ENCODE measurements around the gene KRTAP4-6.
"Not testable (repeated sequence)": the region's sequence is repeated elsewhere in the genome, so short reads cannot be mapped to it uniquely, and the experiment has no call there.

KRTAP4-6 gene

GRCh38 chr17:41145261-41145660, 4.9 kb upstream of the KRTAP4-6 start:
- DNase-seq = no peak

DNA sequence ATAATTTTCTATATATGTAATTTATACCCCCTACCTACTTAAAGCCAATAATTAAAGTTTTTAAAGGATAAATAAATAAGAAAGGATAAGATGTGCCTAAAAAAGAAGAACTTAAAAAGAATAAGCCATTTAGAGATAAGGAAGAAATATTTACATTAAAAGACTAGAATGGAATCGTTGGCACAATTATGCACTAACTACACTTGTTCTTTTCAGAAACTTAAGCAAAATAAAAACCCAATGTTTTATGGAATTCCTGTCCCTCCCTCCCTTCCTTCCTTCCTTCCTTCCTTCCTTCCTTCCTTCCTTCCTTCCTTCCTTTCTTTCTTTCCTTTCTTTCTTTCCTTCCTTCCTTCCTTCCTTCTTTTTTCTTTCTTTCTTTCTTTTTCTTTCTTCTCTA, 4.5 kb upstream of the KRTAP4-6 start:
- no peak for DNase-seq

GRCh38 chr17:41141361-41141760, 1.0 kb upstream of the KRTAP4-6 start:
- no peak for DNase-seq

GRCh38 chr17:41139865-41140264, 479 bp downstream of the KRTAP4-6 start:
- DNase-seq = not testable (repeated sequence)

DNA sequence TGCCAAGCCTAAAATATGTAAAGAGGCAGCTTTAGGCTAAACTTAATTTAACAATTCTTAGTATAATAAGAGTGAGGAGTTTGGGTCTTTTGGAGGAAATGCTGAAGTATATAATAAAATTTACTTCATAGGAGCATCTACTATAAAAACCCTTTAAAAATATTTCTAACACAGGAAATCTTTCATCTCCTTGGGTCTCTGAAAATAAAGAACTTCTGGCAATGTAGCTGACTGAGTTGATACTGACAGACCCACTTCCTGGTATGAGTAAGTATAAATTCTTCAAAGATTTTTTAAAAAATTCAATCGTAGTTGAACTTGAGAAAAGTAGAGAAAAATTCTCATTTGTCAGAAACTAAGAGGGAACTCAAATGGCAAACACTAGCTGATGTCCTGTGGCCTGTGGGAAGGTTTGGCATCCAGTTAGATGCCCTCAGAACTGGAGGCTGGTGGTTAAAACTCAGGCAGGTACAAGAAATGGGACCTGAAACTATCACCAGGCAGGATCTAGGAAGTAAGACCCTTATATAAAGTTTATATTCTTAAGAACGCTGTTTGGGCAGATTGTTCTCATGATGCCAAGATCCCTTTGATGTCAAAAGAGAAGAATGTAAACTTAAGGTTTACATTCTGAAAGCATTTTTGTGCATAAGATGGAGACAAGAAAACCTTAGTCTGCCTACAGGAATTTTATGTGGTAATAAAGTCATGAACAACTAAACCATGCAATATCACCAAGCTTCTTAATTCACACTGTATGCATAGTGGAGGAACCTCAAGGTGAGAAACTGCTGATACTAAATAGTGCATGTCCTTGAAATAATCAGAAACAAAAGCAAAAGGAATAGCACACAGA, 6.2 kb downstream of the KRTAP4-6 start:
- DNase-seq = no peak

GRCh38 chr17:41131979-41132378, 8.4 kb downstream of the KRTAP4-6 start:
- DNase-seq = no peak

- no peak for DNase-seq
These were observed 13.0 kb downstream of the KRTAP4-6 start for GRCh38 chr17:41127371-41127770.

DNA sequence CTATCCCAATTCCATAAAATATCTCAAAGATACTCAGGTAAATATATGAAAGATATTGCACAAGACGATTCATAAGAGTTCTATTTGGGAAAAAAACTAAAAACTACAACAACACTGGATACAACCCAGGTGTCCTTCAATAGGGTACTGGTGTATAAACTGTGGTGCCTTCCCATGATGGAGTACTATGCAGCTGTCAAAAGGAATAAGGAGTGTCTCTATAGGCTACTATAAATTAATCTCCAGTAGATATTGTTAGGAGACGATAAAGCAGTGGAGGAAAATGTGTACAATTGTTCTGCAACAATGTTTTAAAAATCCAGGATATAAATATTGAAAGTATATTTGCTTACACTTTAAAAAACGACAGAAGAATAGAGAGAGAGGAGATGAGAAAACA, 13.9 kb downstream of the KRTAP4-6 start:
- DNase-seq = no peak

GRCh38 chr17:41125064-41125463, 15.3 kb downstream of the KRTAP4-6 start:
- no peak for DNase-seq

- DNase-seq = not testable (repeated sequence)
These were observed 16.4 kb downstream of the KRTAP4-6 start, which contains the start of gene KRTAP4-12 for GRCh38 chr17:41123991-41124371. TSS of gene KRTAP4-12 (minus strand) at chr17:41124182. CDS start at chr17:41124122, 60 bp downstream.

DNA sequence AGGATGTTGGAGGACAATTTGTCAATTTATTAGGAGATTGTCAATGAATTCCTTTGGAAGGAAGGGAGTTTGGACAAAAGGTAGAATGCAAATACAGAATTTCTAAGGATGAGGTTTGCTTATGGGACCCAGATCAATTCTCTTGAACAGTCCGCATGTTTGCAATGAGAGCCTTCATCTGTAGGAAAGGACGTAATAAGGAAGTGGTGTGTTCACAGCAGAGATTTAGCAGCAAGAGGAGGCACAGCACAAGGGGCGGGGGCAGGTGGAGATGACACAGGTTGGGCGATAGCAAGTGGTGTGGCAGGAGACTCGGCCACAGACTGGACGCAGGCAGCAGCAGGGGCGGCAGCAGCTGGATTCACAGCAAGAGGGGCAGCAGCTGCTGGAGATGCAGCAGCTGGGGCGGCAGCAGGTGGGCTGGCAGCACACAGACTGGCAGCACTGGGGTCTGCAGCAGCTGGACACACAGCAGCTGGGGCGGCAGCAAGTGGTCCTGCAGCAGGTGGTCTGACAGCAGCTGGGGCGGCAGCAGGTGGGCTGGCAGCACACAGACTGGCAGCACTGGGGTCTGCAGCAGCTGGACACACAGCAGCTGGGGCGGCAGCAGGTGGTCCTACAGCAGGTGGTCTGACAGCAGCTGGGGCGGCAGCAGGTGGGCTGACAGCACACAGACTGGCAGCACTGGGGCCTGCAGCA, 16.9 kb downstream of the KRTAP4-6 start:
- DNase-seq = not testable (repeated sequence)

- DNase-seq = no peak
These were observed 18.6 kb downstream of the KRTAP4-6 start for GRCh38 chr17:41121742-41122141.

DNA sequence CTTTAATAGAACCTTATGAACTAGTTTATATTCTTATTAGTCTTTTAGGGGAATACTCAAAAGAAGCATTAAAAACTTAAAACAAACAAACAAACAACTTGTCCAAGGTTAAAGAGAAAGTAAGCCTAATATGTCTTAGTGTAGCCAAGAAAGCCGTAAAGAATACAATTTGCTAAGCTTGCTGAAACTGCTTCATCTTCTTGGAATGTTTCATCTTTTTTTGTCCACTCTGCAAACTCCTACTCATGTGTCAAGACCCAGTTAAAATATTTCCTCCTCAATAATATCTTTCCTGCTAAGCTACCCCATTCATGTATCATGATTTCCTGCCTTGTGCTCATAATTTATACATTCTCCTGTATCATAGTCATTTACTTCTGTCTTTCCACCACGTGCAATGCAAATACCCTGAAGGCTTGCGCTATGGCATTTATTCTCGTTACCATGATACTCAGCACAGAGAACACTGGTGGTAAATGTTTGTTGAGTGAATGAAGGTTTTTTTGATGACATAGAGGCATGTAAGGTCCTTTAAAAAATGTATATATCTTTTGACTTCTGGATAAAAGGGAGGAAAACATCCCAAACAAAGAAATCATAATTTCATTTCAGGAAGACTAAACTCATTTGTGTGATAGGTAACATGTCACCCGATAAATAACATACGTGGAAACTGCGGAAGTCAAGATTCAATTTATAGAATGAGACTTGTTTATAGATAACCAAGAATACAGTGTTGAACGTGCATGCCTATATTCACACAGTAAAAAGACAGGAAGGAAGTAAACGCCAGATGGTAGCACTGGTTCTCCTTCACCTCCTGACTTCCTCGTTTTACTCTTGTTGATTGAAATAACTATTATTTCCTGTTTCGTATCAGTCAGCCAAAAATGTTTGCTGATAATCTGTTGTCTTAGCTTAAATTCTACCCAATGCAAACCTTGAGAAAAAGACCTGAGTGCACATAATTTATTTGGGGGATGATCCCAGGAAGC, 20.4 kb downstream of the KRTAP4-6 start:
- not testable (repeated sequence) for DNase-seq

DNA sequence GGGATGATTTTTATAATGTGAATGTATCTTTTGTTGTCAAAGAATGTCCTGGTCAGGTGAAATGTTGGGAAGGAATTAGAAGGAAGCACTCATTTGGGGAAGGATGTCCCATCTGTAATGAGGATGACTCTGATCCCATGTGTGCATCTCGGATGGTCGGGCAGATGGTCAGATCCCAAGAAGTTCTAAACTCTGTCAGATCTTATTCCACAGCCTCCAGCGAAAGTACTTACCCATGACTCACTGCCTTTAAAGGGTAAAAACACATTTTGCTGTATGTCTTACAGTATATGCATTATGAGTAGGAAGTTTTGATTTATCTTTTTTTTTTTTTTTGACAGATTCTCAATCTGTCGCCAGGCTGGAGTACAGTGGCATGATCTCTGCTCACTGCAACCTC, 21.6 kb downstream of the KRTAP4-6 start:
- DNase-seq = no peak

GRCh38 chr17:41117846-41118386, 22.4 kb downstream of the KRTAP4-6 start, which contains the start of gene KRTAP4-11:
TSS of gene KRTAP4-11 (minus strand) at chr17:41118373. CDS start at chr17:41118315, 58 bp downstream.
- DNase-seq = not testable (repeated sequence)

- DNase-seq = no peak
These were observed 24.0 kb downstream of the KRTAP4-6 start for GRCh38 chr17:41116297-41116696.

DNA sequence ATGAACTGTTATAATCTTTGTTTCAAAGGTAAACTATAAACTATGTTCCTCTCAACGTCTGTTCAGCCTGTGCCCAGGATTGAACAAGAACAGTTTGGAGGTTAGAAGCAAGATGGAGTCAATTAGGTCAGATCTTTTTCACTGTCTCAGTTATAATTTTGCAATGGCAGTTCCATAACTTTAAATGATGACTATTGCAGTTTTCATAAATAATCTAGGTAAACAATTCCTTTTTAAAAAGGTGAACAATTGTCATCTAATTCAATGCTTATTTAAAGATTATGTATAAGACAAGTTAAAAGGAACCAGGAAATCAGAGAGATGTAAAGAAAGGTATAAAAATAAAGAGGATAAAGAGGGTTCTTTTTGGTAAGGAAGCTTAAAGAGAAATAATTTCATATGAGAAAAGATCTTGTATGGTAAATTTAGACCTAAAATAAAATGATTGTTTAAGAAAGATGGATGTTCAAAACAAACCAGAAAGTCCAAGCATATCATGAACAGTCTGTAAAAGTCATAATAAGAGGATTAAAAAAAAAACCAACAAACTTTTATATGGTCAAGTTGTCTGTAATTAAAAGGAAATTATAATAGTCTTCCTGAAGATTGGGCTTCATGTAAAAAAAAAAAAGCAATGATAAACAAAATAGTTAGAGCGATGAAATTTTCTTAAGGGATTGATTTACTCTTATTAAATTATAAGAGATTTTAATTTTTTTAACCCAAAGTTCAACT, 29.0 kb downstream of the KRTAP4-6 start:
- no peak for DNase-seq

GRCh38 chr17:41108728-41109386, 31.5 kb downstream of the KRTAP4-6 start:
- DNase-seq = not testable (repeated sequence)

DNA sequence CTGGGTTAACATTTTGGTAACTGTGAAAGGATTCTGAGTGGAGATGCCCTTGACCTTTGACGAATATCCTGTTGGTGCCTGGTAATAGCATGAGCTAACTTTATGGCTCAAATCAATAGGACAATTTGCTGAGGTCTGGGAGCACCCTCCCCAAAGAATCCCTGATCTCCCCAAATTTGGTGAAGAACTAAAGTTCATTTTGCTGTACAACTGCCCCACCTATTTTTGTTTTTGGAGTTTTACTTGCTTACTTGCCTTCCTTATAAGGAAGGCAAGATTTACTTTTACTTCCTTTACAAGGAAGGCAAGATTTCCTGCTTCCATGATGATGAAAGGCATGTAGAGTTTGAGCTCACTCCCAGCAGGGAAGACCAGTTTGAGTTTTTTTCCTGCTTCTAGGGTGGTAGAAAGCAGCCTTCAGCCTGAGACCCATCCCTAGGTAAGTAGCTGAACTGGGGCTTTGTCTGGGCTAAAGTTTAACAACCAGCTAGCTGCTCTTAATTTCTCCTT, 32.3 kb downstream of the KRTAP4-6 start:
- no peak for DNase-seq

GRCh38 chr17:41105347-41105746, 35.0 kb downstream of the KRTAP4-6 start, which contains the start of gene KRTAP4-9:
TSS of gene KRTAP4-9 (plus strand) at chr17:41105389. CDS start at chr17:41105389, 0 bp downstream.
- not testable (repeated sequence) for DNase-seq

Data from NCI-H2029 (cell line).